AG10803 (cell line): ENCODE data around the gene C1orf210.

Experiments
- DNase-seq: peaks from one replicate; pipeline ENCODE4 v3.0.0; 2010; ENCODE audit warnings: low read depth
- H3K4me3 ChIP-seq: 2 replicates; pipeline ENCODE4 v1.5.1; 2011; ENCODE audit warnings: mild to moderate bottlenecking, low read length, control low read depth
- CTCF ChIP-seq: conservative IDR thresholded peaks from 2 replicates; pipeline ENCODE4 v1.5.1; 2011; ENCODE audit warnings: mild to moderate bottlenecking, low read length, control low read depth, inconsistent platforms

Gene C1orf210

GRCh38 chr1:43316738-43317520, 31.5 kb upstream of the C1orf210 start:
- TF ChIP-seq CTCF = peak; percentile 19
- no peak overlapping the region for H3K4me3 ChIP-seq
- DNase-seq = no peak

GRCh38 chr1:43315963-43316737, 30.8 kb upstream of the C1orf210 start:
- DNase-seq = peak; percentile 25
- TF ChIP-seq CTCF = no peak
- no peak overlapping the region for H3K4me3 ChIP-seq

GRCh38 chr1:43315481-43315880, 30.1 kb upstream of the C1orf210 start:
- no peak for TF ChIP-seq CTCF
- DNase-seq = no peak
- H3K4me3 ChIP-seq = no peak overlapping the region

- H3K4me3 ChIP-seq = no peak overlapping the region
- TF ChIP-seq CTCF = no peak
- no peak for DNase-seq
Measured at GRCh38 chr1:43314233-43314632, 28.9 kb upstream of the C1orf210 start.

- H3K4me3 ChIP-seq = no peak overlapping the region
- no peak for TF ChIP-seq CTCF
- no peak for DNase-seq
Measured at GRCh38 chr1:43313771-43314170, 28.4 kb upstream of the C1orf210 start.

- TF ChIP-seq CTCF = no peak
- no peak for DNase-seq
- H3K4me3 ChIP-seq = no peak overlapping the region
Measured at GRCh38 chr1:43312663-43313515, 27.5 kb upstream of the C1orf210 start.
